Endothelial cell of umbilical vein (primary cell): Measurements from ENCODE around the gene RGS11. TPM values are rescaled to one million over a fixed set of nuclear protein-coding genes. Genes with fewer than 3 reads are reported as not detected.

Source experiments
- BruUV-seq: library from RNA; stranded (reverse); fragments of 400-500 nt; replicated peaks from 2 replicates; lab custom pipeline; 2021; lab: Mats Ljungman, UMichigan
- CTCF ChIA-PET: fragments of 300-600, 350-600 bp; sonication (Branson Sonifier 250); formaldehyde crosslinking; loops from one replicate; lab custom pipeline; 2021; ENCODE audit warnings: antibody characterized with exemption, inconsistent platforms; lab: Charles Lee
- POLR2A ChIA-PET: fragments of 300-600, 350-600 bp; sonication (Branson Sonifier 250); formaldehyde crosslinking; loops from one replicate; lab custom pipeline; 2021; ENCODE audit warnings: antibody characterized with exemption, inconsistent platforms; lab: Charles Lee
- DNase-seq: peaks from one replicate; pipeline ENCODE4 v3.0.0-alpha.2; 2011; ENCODE audit warnings: low read depth, low spot score
- FAIRE-seq: peaks from 2 replicates; lab custom pipeline; 2011; peaks lifted over from hg19 to GRCh38; lab: Jason Lieb, UNC
- H2AFZ ChIP-seq: 2 replicates; pipeline ENCODE4 v1.6.0; 2012; ENCODE audit warnings: low read depth, low read length, control low read depth, inconsistent platforms
- H3K27ac ChIP-seq: 2 replicates; pipeline ENCODE4 v1.5.1; 2011; ENCODE audit warnings: low read depth, mild to moderate bottlenecking, control low read depth, low read length, moderate library complexity; ENCODE audit not compliant: insufficient read depth
- H3K27me3 ChIP-seq, 2 experiments: 2 replicates each; pipeline versions ENCODE4 v1.6.0 to v1.6.1; 2011; ENCODE audit warnings: low read length in 2 of 2, mixed read lengths in 1 of 2; ENCODE audit not compliant: control insufficient read depth in 2 of 2, insufficient read depth in 2 of 2
- H3K36me3 ChIP-seq, 2 experiments: 2 replicates in 1 of 2; 3 replicates in 1 of 2; pipeline ENCODE4 v1.5.1; 2011; ENCODE audit warnings: low read length in 2 of 2, mild to moderate bottlenecking in 1 of 2, moderate library complexity in 1 of 2; ENCODE audit not compliant: control insufficient read depth in 2 of 2, insufficient read depth in 2 of 2; ENCODE audit errors: extremely low read depth in 1 of 2
- H3K4me1 ChIP-seq: 3 replicates; pipeline ENCODE4 v1.5.1; 2011; ENCODE audit warnings: mild to moderate bottlenecking, low read length; ENCODE audit not compliant: control insufficient read depth, insufficient read depth; ENCODE audit errors: extremely low read depth
- H3K4me2 ChIP-seq: 2 replicates; pipeline ENCODE4 v1.6.1; 2011; ENCODE audit warnings: low read length, control low read depth, mixed read lengths; ENCODE audit not compliant: insufficient read depth
- H3K4me3 ChIP-seq, 3 experiments: fragments of 200-600 bp in 1 of 3; sonication (generic), shearing (Covaris generic) in 1 of 3; replicated peaks in 1 of 3; 2 replicates each; pipeline ENCODE4 v1.5.1; 2011 to 2016; ENCODE audit warnings: control low read depth in 3 of 3, low read length in 3 of 3, mild to moderate bottlenecking in 2 of 3, inconsistent platforms in 1 of 3, low read depth in 1 of 3, moderate library complexity in 1 of 3; ENCODE audit not compliant: insufficient read depth in 1 of 3
- H3K79me2 ChIP-seq: 2 replicates; pipeline ENCODE4 v1.6.0; 2012; ENCODE audit warnings: low read length, inconsistent platforms; ENCODE audit not compliant: control insufficient read depth, insufficient read depth
- H3K9ac ChIP-seq: replicated peaks from 2 replicates; pipeline ENCODE3; 2011; ENCODE audit warnings: low read length, control low read depth; ENCODE audit not compliant: insufficient read depth; ENCODE audit errors: extremely low read depth
- H3K9me1 ChIP-seq: replicated peaks from 3 replicates; pipeline ENCODE4 v1.6.0; 2011; ENCODE audit warnings: mild to moderate bottlenecking, low read length; ENCODE audit not compliant: control insufficient read depth, insufficient read depth; ENCODE audit errors: extremely low read depth
- H3K9me3 ChIP-seq: replicated peaks from 2 replicates; pipeline ENCODE4 v1.5.1; 2012; ENCODE audit warnings: low read length, inconsistent platforms; ENCODE audit not compliant: control insufficient read depth, insufficient read depth
- H4K20me1 ChIP-seq: replicated peaks from 2 replicates; pipeline ENCODE3; 2011; ENCODE audit warnings: mild to moderate bottlenecking, low read length; ENCODE audit not compliant: control insufficient read depth, insufficient read depth; ENCODE audit errors: extremely low read depth
- EZH2 ChIP-seq: IDR thresholded peaks from 2 replicates; pipeline ENCODE4 v1.6.1; 2012; ENCODE audit warnings: borderline replicate concordance, low read depth, mild to moderate bottlenecking, moderate library complexity, low read length, inconsistent platforms; ENCODE audit not compliant: severe bottlenecking
- FOS ChIP-seq: IDR thresholded peaks from 2 replicates; pipeline ENCODE4 v1.6.1; 2011; ENCODE audit warnings: mild to moderate bottlenecking, low read length, moderate library complexity, borderline replicate concordance; ENCODE audit not compliant: insufficient read depth
- GATA2 ChIP-seq: IDR thresholded peaks from 2 replicates; pipeline ENCODE4 v1.7.0; 2011; ENCODE audit warnings: low read depth, mild to moderate bottlenecking, moderate library complexity, mixed read lengths, low read length; ENCODE audit not compliant: insufficient read length, insufficient read depth
- JUN ChIP-seq: IDR thresholded peaks from 2 replicates; pipeline ENCODE4 v1.6.1; 2011; ENCODE audit warnings: borderline replicate concordance, low read depth; ENCODE audit not compliant: insufficient read length, insufficient read depth
- POLR2A ChIP-seq: IDR thresholded peaks from 2 replicates; pipeline ENCODE4 v1.6.1; 2012; ENCODE audit warnings: low read depth, mild to moderate bottlenecking, control low read depth, low read length
- POLR2AphosphoS5 ChIP-seq: IDR thresholded peaks from 2 replicates; pipeline ENCODE4 v1.6.1; 2012; ENCODE audit warnings: low read depth, mild to moderate bottlenecking, control low read depth, low read length, moderate library complexity; ENCODE audit not compliant: insufficient read depth
- dilution Hi-C: fragments of 300-500 bp; cut with MboI; formaldehyde crosslinking; loops from one replicate; pipeline ENCODE4 v1.15.0; 2019; ENCODE audit warnings: low sequenced_read_pairs; ENCODE audit not compliant: extremely low pct_ligation_motif_present
- intact Hi-C: fragments of 100-400 bp; cut with micrococcal nuclease; formaldehyde crosslinking; loops from one replicate; pipeline ENCODE4 v1.10.0; 2022
- polyA plus RNA-seq, 4 experiments: library from polyadenylated mRNA; depleted of rRNA in 3 of 4; stranded (reverse) in 3 of 4; unstranded in 1 of 4; fragments of >200 nt; gene quantifications; 2 replicates each; pipeline versions ENCODE4 v1.2.1 to v1.2.3, GENCODE V29; 2011 to 2012; ENCODE audit warnings: missing spikeins in 1 of 4
- total RNA-seq: library from RNA; stranded (reverse); gene quantifications from 2 replicates; pipeline ENCODE4 v1.2.3, GENCODE V29; 2021
- TF ChIP-seq, protein P1 (sequence below): IDR thresholded peaks from 2 replicates; pipeline ENCODE4 v1.6.1; 2011; ENCODE audit not compliant: insufficient read depth, insufficient read length

Gene RGS11
- total and polyA plus RNA-seq, 2 donors (not counting 3 experiments of a cell fraction or from before 2014, with no cell fraction given): 3.0 to 4.9 TPM

DNA sequence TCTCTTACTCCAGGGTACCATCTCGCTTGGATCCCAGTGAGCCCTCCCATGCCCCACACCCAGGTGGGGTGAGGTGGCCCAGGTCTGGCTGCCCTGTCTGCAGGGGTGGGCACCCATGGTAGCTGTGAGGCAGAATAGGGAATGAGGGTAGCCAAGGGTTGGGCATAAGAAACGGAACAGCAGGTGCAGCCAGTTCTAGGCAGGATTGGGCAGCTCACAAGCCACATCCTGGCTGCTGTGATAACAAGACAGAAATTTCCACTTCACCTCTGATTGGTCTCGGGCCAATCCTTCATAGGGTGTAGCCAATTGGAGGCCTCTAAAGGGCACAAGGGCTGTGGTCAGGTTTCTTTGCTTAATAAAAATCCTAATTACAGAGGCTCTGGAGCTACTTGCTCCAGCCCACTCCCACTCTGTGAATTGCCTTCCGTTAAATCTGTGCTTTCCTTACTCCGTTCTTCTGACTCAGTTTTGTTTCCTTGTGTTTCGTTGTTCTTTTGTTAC, 3.2 kb upstream of the RGS11 start:
- dilution Hi-C loops (no loop called here), intact Hi-C loops (no loop called here)
- Histone ChIP-seq H3K9me3 (no peaks in the 10 kb centered on the region), H3K9ac (no peak overlapping the region), H3K36me3 (no peaks in the 10 kb centered on the region), H3K27me3 (peaks cover 4% of the 10 kb centered on the region in 2 experiments), H3K9me1 (no peaks in the 10 kb centered on the region), H3K27ac (no peak overlapping the region), H3K4me1 (peaks cover 3% of the 10 kb centered on the region), H3K4me2 (no peak overlapping the region), H4K20me1 (no peaks in the 10 kb centered on the region), H3K4me3 (no peak overlapping the region), H3K79me2 (no peaks in the 10 kb centered on the region), H2AFZ (no peak overlapping the region)
- DNase-seq: peak; percentile 39
- TF ChIP-seq EZH2 (no peak), GATA2 (no peak), POLR2AphosphoS5 (no peak), JUN (no peak), FOS (no peak), POLR2A (no peak)
- TF ChIP-seq, protein P1, sequence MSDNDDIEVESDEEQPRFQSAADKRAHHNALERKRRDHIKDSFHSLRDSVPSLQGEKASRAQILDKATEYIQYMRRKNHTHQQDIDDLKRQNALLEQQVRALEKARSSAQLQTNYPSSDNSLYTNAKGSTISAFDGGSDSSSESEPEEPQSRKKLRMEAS: no peak
- ChIA-PET CTCF (interaction anchor here (0.7 to 1.0 kb wide), 2 partner anchors 73 to 84 kb away, joined by 3 read pairs; no protein-coding TSS in a partner anchor), POLR2A (no interaction called here)
- peak; percentile 63 for FAIRE-seq
- no TSS peak for BruUV-seq
